H1 (cell line): ENCODE measurements around the gene FCAMR. TPM values are rescaled to one million over a fixed set of nuclear protein-coding genes. Genes with fewer than 3 reads are reported as not detected.

Source experiments
- CTCF ChIA-PET: fragments of 300-600 bp; sonication (Branson Sonifier 250); formaldehyde crosslinking; loops from one replicate; lab custom pipeline; 2021; ENCODE audit not compliant: partially characterized antibody; lab: Charles Lee
- POLR2A ChIA-PET: fragments of 300-600 bp; sonication (Branson Sonifier 250); formaldehyde crosslinking; loops from one replicate; lab custom pipeline; 2021; ENCODE audit warnings: inconsistent platforms; ENCODE audit not compliant: partially characterized antibody; lab: Charles Lee
- DNase-seq, 2 experiments: peaks; one replicate each; pipeline versions ENCODE4 v3.0.0 to v3.0.0-alpha.2; 2010 to 2022; ENCODE audit warnings: low spot score in 2 of 2, low read depth in 1 of 2, mixed read lengths in 1 of 2
- FAIRE-seq: peaks from 2 replicates; lab custom pipeline; 2011; peaks lifted over from hg19 to GRCh38; lab: Jason Lieb, UNC
- H2AFZ ChIP-seq: 2 replicates; pipeline ENCODE4 v1.8.1; 2012; ENCODE audit warnings: low read length, inconsistent platforms
- H2AK5ac ChIP-seq: 2 replicates; pipeline ENCODE4 v1.6.1; 2013; ENCODE audit warnings: low read depth, low read length
- H2BK120ac ChIP-seq: replicated peaks from 2 replicates; pipeline ENCODE3; 2013; ENCODE audit warnings: low read depth, low read length, inconsistent platforms
- H2BK12ac ChIP-seq: 2 replicates; pipeline ENCODE4 v1.6.1; 2013; ENCODE audit warnings: low read depth, low read length
- H2BK15ac ChIP-seq: 2 replicates; pipeline ENCODE4 v1.6.1; 2013; ENCODE audit warnings: low read length
- H2BK20ac ChIP-seq: 2 replicates; pipeline ENCODE4 v1.6.1; 2013; ENCODE audit warnings: low read length
- H2BK5ac ChIP-seq: 2 replicates; pipeline ENCODE4 v1.6.1; 2013; ENCODE audit warnings: low read depth, low read length
- H3K14ac ChIP-seq: 2 replicates; pipeline ENCODE4 v1.6.1; 2013; ENCODE audit warnings: inconsistent platforms; ENCODE audit not compliant: insufficient read length
- H3K18ac ChIP-seq: 2 replicates; pipeline ENCODE4 v1.6.1; 2013; ENCODE audit warnings: low read length; ENCODE audit errors: extremely low read depth
- H3K23ac ChIP-seq: 2 replicates; pipeline ENCODE4 v1.6.1; 2013; ENCODE audit warnings: inconsistent platforms; ENCODE audit not compliant: insufficient read length
- H3K23me2 ChIP-seq: 2 replicates; pipeline ENCODE4 v1.6.1; 2013; ENCODE audit warnings: low read depth, low read length
- H3K27ac ChIP-seq: 2 replicates; pipeline ENCODE4 v1.6.1; 2011; ENCODE audit warnings: low read depth, low read length, inconsistent platforms
- H3K27me3 ChIP-seq, 4 experiments: replicated peaks in 1 of 4; 1 replicate in 1 of 4; 2 replicates in 3 of 4; pipeline versions ENCODE4 v1.6.1 to v1.8.1; 2011 to 2013; ENCODE audit warnings: low read length in 3 of 4, mild to moderate bottlenecking in 3 of 4, inconsistent platforms in 2 of 4, mixed read lengths in 2 of 4, moderate library complexity in 1 of 4; ENCODE audit not compliant: control insufficient read depth in 3 of 4, insufficient read depth in 3 of 4; ENCODE audit errors: extremely low read depth in 1 of 4
- H3K36me3 ChIP-seq, 4 experiments: 2 replicates each; pipeline versions ENCODE4 v1.6.1 to v1.8.1; 2011 to 2013; ENCODE audit warnings: mild to moderate bottlenecking in 4 of 4, low read length in 3 of 4, moderate library complexity in 2 of 4, control low read depth in 1 of 4, inconsistent platforms in 1 of 4; ENCODE audit not compliant: insufficient read depth in 4 of 4, control insufficient read depth in 2 of 4
- H3K4ac ChIP-seq: replicated peaks from 2 replicates; pipeline ENCODE3; 2013; ENCODE audit warnings: low read length, low read depth, mixed read lengths, inconsistent platforms; ENCODE audit not compliant: insufficient read length
- H3K4me1 ChIP-seq, 4 experiments: replicated peaks in 1 of 4; 1 replicate in 1 of 4; 2 replicates in 3 of 4; pipeline versions ENCODE4 v1.6.1 to v1.8.1; 2011 to 2013; ENCODE audit warnings: low read length in 3 of 4, inconsistent platforms in 2 of 4, mixed read lengths in 1 of 4; ENCODE audit not compliant: insufficient read depth in 4 of 4, control insufficient read depth in 3 of 4
- H3K4me2 ChIP-seq, 2 experiments: 2 replicates each; pipeline versions ENCODE4 v1.6.1 to v1.8.1; 2011 to 2013; ENCODE audit warnings: low read depth in 2 of 2, low read length in 2 of 2, control low read depth in 1 of 2, inconsistent platforms in 1 of 2, mild to moderate bottlenecking in 1 of 2; ENCODE audit not compliant: insufficient read depth in 1 of 2
- H3K4me3 ChIP-seq, 4 experiments: fragments of 200-600, 300-600 bp in 1 of 4; sonication (generic), shearing (Covaris generic), sonication (Bioruptor Twin) in 1 of 4; 2 replicates each; pipeline versions ENCODE4 v1.5.1 to v1.8.1; 2011 to 2016; ENCODE audit warnings: low read length in 4 of 4, low read depth in 3 of 4, control low read depth in 2 of 4, inconsistent platforms in 2 of 4, mild to moderate bottlenecking in 2 of 4, mixed read lengths in 1 of 4, moderate library complexity in 1 of 4; ENCODE audit not compliant: insufficient read depth in 2 of 4; ENCODE audit errors: extremely low read depth in 1 of 4
- H3K56ac ChIP-seq: replicated peaks from 2 replicates; pipeline ENCODE3; 2013; ENCODE audit warnings: low read depth, mild to moderate bottlenecking, mixed read lengths, low read length, inconsistent platforms; ENCODE audit not compliant: insufficient read length
- H3K79me1 ChIP-seq: 2 replicates; pipeline ENCODE4 v1.6.1; 2013; ENCODE audit warnings: low read depth, low read length, control low read depth
- H3K79me2 ChIP-seq, 2 experiments: 2 replicates each; pipeline versions ENCODE4 v1.6.1 to v1.8.1; 2012 to 2013; ENCODE audit warnings: low read length in 2 of 2, mild to moderate bottlenecking in 2 of 2, inconsistent platforms in 1 of 2; ENCODE audit not compliant: insufficient read depth in 2 of 2, control insufficient read depth in 1 of 2
- H3K9ac ChIP-seq, 4 experiments: replicated peaks in 1 of 4; 1 replicate in 1 of 4; 2 replicates in 3 of 4; pipeline versions ENCODE4 v1.6.1 to v1.8.1; 2011 to 2013; ENCODE audit warnings: low read depth in 3 of 4, low read length in 3 of 4, control low read depth in 2 of 4, mild to moderate bottlenecking in 2 of 4, moderate library complexity in 2 of 4, inconsistent platforms in 1 of 4; ENCODE audit errors: extremely low read depth in 1 of 4
- H3K9me3 ChIP-seq, 2 experiments: 2 replicates each; pipeline versions ENCODE4 v1.6.1 to v1.8.1; 2012 to 2013; ENCODE audit warnings: mild to moderate bottlenecking in 2 of 2, moderate library complexity in 2 of 2, control low read depth in 1 of 2, inconsistent platforms in 1 of 2, low read depth in 1 of 2, low read length in 1 of 2, mixed read lengths in 1 of 2; ENCODE audit not compliant: insufficient read depth in 2 of 2
- H4K20me1 ChIP-seq, 2 experiments: replicated peaks in 1 of 2; 2 replicates each; pipeline versions ENCODE3 to v1.8.1; 2011 to 2013; ENCODE audit warnings: inconsistent platforms in 2 of 2, low read length in 2 of 2, mild to moderate bottlenecking in 1 of 2; ENCODE audit not compliant: insufficient read depth in 2 of 2, control insufficient read depth in 1 of 2
- H4K5ac ChIP-seq: 2 replicates; pipeline ENCODE4 v1.6.1; 2013; ENCODE audit warnings: low read length, low read depth, mixed read lengths, inconsistent platforms; ENCODE audit not compliant: insufficient read length
- H4K8ac ChIP-seq: 2 replicates; pipeline ENCODE4 v1.8.0; 2013; ENCODE audit warnings: mild to moderate bottlenecking, moderate library complexity, low read length, inconsistent platforms; ENCODE audit not compliant: insufficient read depth; ENCODE audit errors: extremely low read depth
- H4K91ac ChIP-seq: replicated peaks from 2 replicates; pipeline ENCODE3; 2013; ENCODE audit warnings: low read length, mixed read lengths, inconsistent platforms; ENCODE audit not compliant: insufficient read length
- ASH2L ChIP-seq: fragments of 200-600, 300-600 bp; sonication (generic); IDR thresholded peaks from one replicate; pipeline ENCODE4 v1.7.1; 2017; ENCODE audit warnings: low read length
- ATF2 ChIP-seq: IDR thresholded peaks from 2 replicates; pipeline ENCODE4 v1.6.1; 2012; ENCODE audit warnings: low read length, inconsistent platforms
- HDAC6 ChIP-seq: IDR thresholded peaks from one replicate; pipeline ENCODE4 v1.7.1; 2012; ENCODE audit warnings: low read depth, mild to moderate bottlenecking, inconsistent platforms, low read length, moderate library complexity
- KDM4A ChIP-seq: IDR thresholded peaks from one replicate; pipeline ENCODE4 v1.7.1; 2012; ENCODE audit warnings: low read depth, mild to moderate bottlenecking, moderate library complexity, low read length, inconsistent platforms; ENCODE audit not compliant: severe bottlenecking
- NANOG ChIP-seq: IDR thresholded peaks from 2 replicates; pipeline ENCODE4 v1.6.1; 2011; ENCODE audit warnings: low read length, low read depth, mild to moderate bottlenecking, inconsistent platforms; ENCODE audit not compliant: insufficient read depth, poor library complexity, severe bottlenecking
- POLR2A ChIP-seq, 2 experiments: IDR thresholded peaks; 1 replicate in 1 of 2; 2 replicates in 1 of 2; pipeline ENCODE4 v1.6.1; 2011; ENCODE audit warnings: low read depth in 2 of 2, low read length in 2 of 2, mild to moderate bottlenecking in 2 of 2; ENCODE audit errors: control extremely low read depth in 1 of 2
- RFX5 ChIP-seq: IDR thresholded peaks from 2 replicates; pipeline ENCODE4 v1.6.1; 2011; ENCODE audit warnings: low read depth, low read length, improper control_type of control experiment, borderline replicate concordance
- RXRA ChIP-seq: IDR thresholded peaks from 2 replicates; pipeline ENCODE4 v1.6.1; 2011; ENCODE audit warnings: low read depth, mild to moderate bottlenecking, low read length, moderate library complexity; ENCODE audit not compliant: insufficient read depth
- SAP30 ChIP-seq: fragments of 300-600 bp; sonication (generic); IDR thresholded peaks from 2 replicates; pipeline ENCODE4 v1.7.1; 2012; ENCODE audit warnings: low read length, moderate library complexity, mild to moderate bottlenecking, inconsistent platforms; ENCODE audit not compliant: insufficient read depth, insufficient replicate concordance
- SIX5 ChIP-seq: IDR thresholded peaks from 2 replicates; pipeline ENCODE4 v1.6.1; 2011; ENCODE audit warnings: mild to moderate bottlenecking, low read depth, low read length
- YY1 ChIP-seq: IDR thresholded peaks from 2 replicates; pipeline ENCODE4 v1.6.1; 2011; ENCODE audit warnings: low read depth, mild to moderate bottlenecking, low read length
- WGBS, 2 experiments: shearing (Covaris generic) in 1 of 2; methylation state at CpG; one replicate each; pipeline versions ENCODE4 v1.1.6 to v1.1.7; 2013 to 2015; ENCODE audit warnings: low lambda C conversion rate in 2 of 2, mixed read lengths in 2 of 2, inconsistent platforms in 1 of 2, low coverage in 1 of 2, missing lambda C conversion rate in 1 of 2; ENCODE audit not compliant: insufficient replicate concordance in 2 of 2, insufficient coverage in 1 of 2, insufficient read length in 1 of 2; ENCODE audit errors: extremely low coverage in 1 of 2, missing lambda C conversion rate in 1 of 2; 5-methylcytosine and 5-hydroxymethylcytosine counted together
- polyA plus RNA-seq, 7 experiments: library from polyadenylated mRNA; depleted of rRNA in 3 of 7; stranded (reverse) in 5 of 7; unstranded in 2 of 7; fragments of >200 nt in 5 of 7; fragments of 200-250 nt in 2 of 7; gene quantifications; 1 replicate in 5 of 7; 2 replicates in 1 of 7; 4 replicates in 1 of 7; pipeline versions ENCODE4 v1.2.1 to v1.2.3, GENCODE V29; 2011 to 2013; ENCODE audit warnings: missing spikeins in 2 of 7, mixed read lengths in 2 of 7
- total RNA-seq: library from RNA; stranded (reverse); fragmentation: NEBNext Ultra II Directional; extraction: Animal tissue kit (Norgen Biotek cat#: 25700); gene quantifications from 2 replicates; pipeline ENCODE4 v1.2.1, GENCODE V29; 2021

Gene FCAMR
- total and polyA plus RNA-seq, 2 of the 8 experiments (the other 6 are each of a cell fraction or from before 2014, with no cell fraction given), result not detected

GRCh38 chr1:206916000-206916709 is 54.1 kb downstream of the FCAMR start:
- H4K20me1 ChIP-seq, result no peaks in the 10 kb centered on the region
- no peaks in the 10 kb centered on the region for H3K27me3 ChIP-seq
- no peak overlapping the region; the same call in 1 of the 2 replicates for H4K8ac ChIP-seq
- no peak overlapping the region for H3K23ac ChIP-seq
- H3K9ac ChIP-seq, result no peak overlapping the region
- no peaks in the 10 kb centered on the region for H3K79me2 ChIP-seq
- H2BK20ac ChIP-seq, result no peak overlapping the region
- H3K4ac ChIP-seq, result no peak overlapping the region
- H3K9me3 ChIP-seq, result no peaks in the 10 kb centered on the region
- no peak overlapping the region for H2BK15ac ChIP-seq
- H3K56ac ChIP-seq, result no peak overlapping the region
- H3K18ac ChIP-seq, result no peak overlapping the region
- H3K4me2 ChIP-seq, result no peak overlapping the region
- no peak overlapping the region for H3K4me3 ChIP-seq
- CTCF ChIA-PET, result interaction anchor here (0.8 to 12.9 kb wide), 9 partner anchors 10 to 182 kb away, joined by 3 to 180 read pairs (median 6); no protein-coding TSS in a partner anchor
- no peak overlapping the region for H2AFZ ChIP-seq
- no peaks in the 10 kb centered on the region for H3K79me1 ChIP-seq
- no peak overlapping the region for H2AK5ac ChIP-seq
- H2BK5ac ChIP-seq, result no peak overlapping the region
- H3K4me1 ChIP-seq, result no peaks in the 10 kb centered on the region
- no peaks in the 10 kb centered on the region for H3K36me3 ChIP-seq
- H3K27ac ChIP-seq, result no peak overlapping the region
- POLR2A ChIA-PET, result no interaction called here
- no peak for FAIRE-seq
- H4K91ac ChIP-seq, result no peak overlapping the region
- no peaks in the 10 kb centered on the region; the same call in 1 of the 2 replicates for H3K23me2 ChIP-seq
- WGBS, 2 experiments, result 79% methylated on average over 7 of the region's 8 CpGs; no CpG with 5 or more reads in 1 of the 2 experiments
- no peak for DNase-seq
- H2BK120ac ChIP-seq, result no peak overlapping the region
- H3K14ac ChIP-seq, result no peak overlapping the region
- no peak overlapping the region for H4K5ac ChIP-seq
- H2BK12ac ChIP-seq, result no peak overlapping the region
- no peak for TF ChIP-seq HDAC6
- TF ChIP-seq ASH2L, result no peak
- TF ChIP-seq SIX5, result no peak
- TF ChIP-seq NANOG, result no peak
- TF ChIP-seq ATF2, result no peak
- no peak for TF ChIP-seq RXRA
- no peak for TF ChIP-seq SAP30
- TF ChIP-seq RFX5, result no peak
- TF ChIP-seq POLR2A (IDR thresholded peaks at IDR 0.05; ENCODE audit: control extremely low read depth in 1 of 2, low read depth in 2 of 2, low read length in 2 of 2), result no peak
- no peak for TF ChIP-seq KDM4A
- TF ChIP-seq YY1, result no peak
